Gastrocnemius medialis (tissue), 4 donors: ENCODE results near the gene MT1X. TPM values are rescaled to one million over a fixed set of nuclear protein-coding genes. Genes with fewer than 3 reads are reported as not detected.

Experiments
- ATAC-seq, 2 donors: fragments of 150-250 bp; one replicate each; pipeline ENCODE4 v1.9.1; 2016
- DNase-seq, 2 donors: peaks; one replicate each; pipeline ENCODE4 v3.0.0-alpha.2; 2019
- H3K27ac ChIP-seq, 4 donors: fragments of 200-600 bp; sonication (generic); 1 replicate in 1 of 4; 2 replicates in 3 of 4; pipeline ENCODE4 v1.5.1; 2016 to 2018; ENCODE audit warnings: mild to moderate bottlenecking in 2 of 4, moderate library complexity in 1 of 4
- H3K27me3 ChIP-seq, 3 donors: fragments of 200-600 bp; sonication (generic) in 2 of 3; 1 replicate in 1 of 3; 2 replicates in 2 of 3; pipeline versions ENCODE4 v1.5.1 to v1.6.0; 2016 to 2019; ENCODE audit warnings: mild to moderate bottlenecking in 1 of 3, moderate library complexity in 1 of 3
- H3K36me3 ChIP-seq, 2 donors: fragments of 200-600 bp; sonication (generic) in 1 of 2; one replicate each; pipeline ENCODE4 v1.5.1; 2017 to 2018
- H3K4me1 ChIP-seq, 2 donors: fragments of 200-600 bp; sonication (generic) in 1 of 2; one replicate each; pipeline ENCODE4 v1.5.1; 2016 to 2017; ENCODE audit warnings: mild to moderate bottlenecking in 2 of 2
- H3K4me3 ChIP-seq, 4 donors: fragments of 200-600 bp; sonication (generic) in 3 of 4; 1 replicate in 1 of 4; 2 replicates in 3 of 4; pipeline ENCODE4 v1.5.1; 2016 to 2019; ENCODE audit warnings: mild to moderate bottlenecking in 2 of 4
- H3K9me3 ChIP-seq, 3 donors: fragments of 200-600 bp; sonication (generic) in 2 of 3; 1 replicate in 1 of 3; 2 replicates in 2 of 3; pipeline ENCODE4 v1.5.1; 2016 to 2019
- POLR2A ChIP-seq, 2 donors: fragments of 450-650 bp; IDR thresholded peaks; one replicate each; pipeline ENCODE4 v1.6.1; 2017; ENCODE audit warnings: antibody characterized with exemption in 2 of 2, mild to moderate bottlenecking in 2 of 2, moderate library complexity in 2 of 2
- in situ Hi-C, 4 donors: fragments of 200-750 bp; cut with MboI; loops; one replicate each; pipeline versions ENCODE4 v1.15.0 to v1.8.0; 2017; ENCODE audit warnings: low sequenced_read_pairs in 4 of 4
- intact Hi-C: fragments of 100-400 bp; cut with DNase I; formaldehyde crosslinking; loops from one replicate; pipeline ENCODE4 v1.15.1; 2023; ENCODE audit warnings: low total_unique reads
- total RNA-seq, 4 donors: library from RNA; depleted of rRNA; stranded (reverse); fragments of >200 nt; gene quantifications; one replicate each; pipeline versions ENCODE4 v1.1.0 to v1.2.3, GENCODE V29; 2016
- TF ChIP-seq, protein P1 (sequence below), 5 experiments: fragments of 450-650 bp in 3 of 5; fragments of 200-600 bp in 2 of 5; sonication (generic) in 2 of 5; IDR thresholded peaks in 4 of 5; conservative IDR thresholded peaks in 1 of 5; 1 replicate in 4 of 5; 2 replicates in 1 of 5; pipeline ENCODE4 v1.5.1; 2016 to 2019; ENCODE audit warnings: antibody characterized with exemption in 5 of 5, mild to moderate bottlenecking in 3 of 5, moderate library complexity in 3 of 5

MT1X gene
- total RNA-seq, 4 donors from 2014 or later = 3,871 to 10,589 (median 6,239) TPM

DNA sequence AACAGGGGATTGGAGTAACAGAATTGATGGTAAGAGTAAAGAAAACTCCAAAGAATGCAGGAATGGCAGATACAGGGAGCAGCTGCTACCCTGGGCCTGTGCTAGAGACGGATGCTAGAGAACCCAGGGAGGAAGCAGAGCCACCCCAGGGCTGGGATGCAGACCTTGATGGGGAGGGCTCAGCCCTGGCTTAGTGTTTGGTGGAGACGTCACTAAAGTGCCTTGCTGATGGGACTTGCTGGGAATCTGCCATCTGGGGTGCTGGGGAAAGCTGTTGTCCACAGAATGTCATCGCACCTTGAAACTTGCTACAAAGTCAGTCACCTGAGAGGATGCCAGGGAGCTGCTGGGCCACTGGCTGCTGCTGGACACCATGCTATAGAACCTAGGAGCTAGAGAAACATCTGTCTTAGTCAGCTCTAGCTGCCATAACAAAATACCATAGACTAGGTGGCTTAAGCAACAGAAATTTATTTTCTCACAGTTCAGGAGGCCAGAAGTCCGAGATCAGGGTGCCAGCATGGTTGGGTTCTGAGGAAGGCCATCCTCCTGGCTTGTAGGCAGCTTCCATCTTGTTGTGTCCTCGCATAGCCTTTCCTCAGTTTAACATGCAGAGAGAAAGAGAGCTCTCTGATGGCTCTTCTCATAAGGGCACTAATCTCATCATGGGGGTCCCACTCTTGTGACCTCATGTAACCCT is 15.3 kb downstream of the MT1X start:
- in situ Hi-C loops (loop anchor here in 1 of 4 donors (25.0 kb wide), 1 partner anchor 285 kb away; no protein-coding TSS in a partner anchor), intact Hi-C loops (no loop called here)
- no peak for TF ChIP-seq POLR2A (IDR thresholded peaks at IDR 0.05)
- TF ChIP-seq, protein P1, sequence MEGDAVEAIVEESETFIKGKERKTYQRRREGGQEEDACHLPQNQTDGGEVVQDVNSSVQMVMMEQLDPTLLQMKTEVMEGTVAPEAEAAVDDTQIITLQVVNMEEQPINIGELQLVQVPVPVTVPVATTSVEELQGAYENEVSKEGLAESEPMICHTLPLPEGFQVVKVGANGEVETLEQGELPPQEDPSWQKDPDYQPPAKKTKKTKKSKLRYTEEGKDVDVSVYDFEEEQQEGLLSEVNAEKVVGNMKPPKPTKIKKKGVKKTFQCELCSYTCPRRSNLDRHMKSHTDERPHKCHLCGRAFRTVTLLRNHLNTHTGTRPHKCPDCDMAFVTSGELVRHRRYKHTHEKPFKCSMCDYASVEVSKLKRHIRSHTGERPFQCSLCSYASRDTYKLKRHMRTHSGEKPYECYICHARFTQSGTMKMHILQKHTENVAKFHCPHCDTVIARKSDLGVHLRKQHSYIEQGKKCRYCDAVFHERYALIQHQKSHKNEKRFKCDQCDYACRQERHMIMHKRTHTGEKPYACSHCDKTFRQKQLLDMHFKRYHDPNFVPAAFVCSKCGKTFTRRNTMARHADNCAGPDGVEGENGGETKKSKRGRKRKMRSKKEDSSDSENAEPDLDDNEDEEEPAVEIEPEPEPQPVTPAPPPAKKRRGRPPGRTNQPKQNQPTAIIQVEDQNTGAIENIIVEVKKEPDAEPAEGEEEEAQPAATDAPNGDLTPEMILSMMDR (IDR thresholded peaks at IDR 0.05 in 4 of 5, conservative IDR thresholded peaks at IDR 0.05 in 1 of 5) = no peak
- ATAC-seq (no peak), DNase-seq (no peak)
- Histone ChIP-seq H3K27me3 (no peaks in the 10 kb centered on the region), H3K9me3 (peaks cover 0 to 5% (median 0%) of the 10 kb centered on the region in 3 donors), H3K4me1 (peaks cover 2% of the 10 kb centered on the region in 2 donors), H3K27ac (no peak overlapping the region), H3K36me3 (no peaks in the 10 kb centered on the region), H3K4me3 (no peak overlapping the region)

DNA sequence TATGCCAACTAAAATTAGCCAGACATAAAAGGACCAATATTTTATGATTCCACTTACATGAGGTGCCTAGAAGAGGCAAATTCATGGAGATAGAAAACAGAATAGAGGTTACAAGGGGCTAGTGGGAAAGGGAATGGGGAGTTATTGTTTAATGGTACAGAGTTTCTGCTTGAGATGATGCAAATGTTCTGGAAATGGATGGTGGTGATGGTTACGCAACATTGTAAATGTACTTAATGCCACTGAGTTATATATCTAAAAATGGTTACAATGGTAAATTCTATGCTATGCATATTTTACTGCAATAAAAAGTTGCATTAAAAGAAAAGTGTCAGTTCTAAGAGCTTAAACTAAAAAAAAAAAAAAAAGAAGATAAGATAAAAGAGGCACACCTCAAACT is 17.9 kb downstream of the MT1X start:
- no peak for DNase-seq
- ATAC-seq = no peak
- no peak overlapping the region for H3K27ac ChIP-seq
- no peaks in the 10 kb centered on the region for H3K27me3 ChIP-seq
- peaks cover 0 to 5% (median 0%) of the 10 kb centered on the region in 3 donors for H3K9me3 ChIP-seq
- in situ Hi-C loops = loop anchor here (5.0 to 10.0 kb wide), 5 partner anchors 98 to 185 kb away; no protein-coding TSS in a partner anchor
- no peak overlapping the region for H3K4me3 ChIP-seq
- H3K4me1 ChIP-seq = peaks cover 0 to 2% of the 10 kb centered on the region in 2 donors
- TF ChIP-seq, protein P1 (IDR thresholded peaks at IDR 0.05 in 4 of 5, conservative IDR thresholded peaks at IDR 0.05 in 1 of 5) = no peak
- no peak for TF ChIP-seq POLR2A (IDR thresholded peaks at IDR 0.05)
- intact Hi-C loops = no loop called here
- no peaks in the 10 kb centered on the region for H3K36me3 ChIP-seq

DNA sequence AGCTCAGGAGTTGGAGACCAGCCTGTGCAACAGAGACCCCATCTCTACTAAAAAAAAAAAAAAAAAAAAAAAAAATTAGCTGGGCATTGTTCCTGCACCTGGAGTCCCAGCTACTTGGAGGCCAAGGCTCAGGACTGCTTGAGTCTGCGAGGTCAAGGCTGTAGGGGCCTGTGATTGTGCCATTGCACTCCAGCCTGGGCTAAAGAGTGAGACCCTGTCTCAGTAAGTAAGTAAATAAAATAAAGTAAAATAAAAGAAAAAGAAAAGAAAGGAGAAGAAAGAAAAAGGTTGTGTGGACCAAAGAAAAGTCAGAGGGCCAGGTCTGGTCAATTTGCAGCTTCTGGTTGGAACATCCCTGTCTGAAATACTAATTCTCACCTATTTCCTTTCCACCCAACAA is 18.4 kb downstream of the MT1X start:
- ATAC-seq (no peak), DNase-seq (no peak)
- TF ChIP-seq, protein P1 (IDR thresholded peaks at IDR 0.05 in 4 of 5, conservative IDR thresholded peaks at IDR 0.05 in 1 of 5) = no peak
- TF ChIP-seq POLR2A (IDR thresholded peaks at IDR 0.05) = no peak
- Histone ChIP-seq H3K4me1 (peaks cover 0 to 2% of the 10 kb centered on the region in 2 donors), H3K9me3 (peaks cover 0 to 5% (median 0%) of the 10 kb centered on the region in 3 donors), H3K4me3 (no peak overlapping the region), H3K36me3 (no peaks in the 10 kb centered on the region), H3K27ac (no peak overlapping the region), H3K27me3 (no peaks in the 10 kb centered on the region)
- in situ Hi-C loops (loop anchor here (5.0 to 10.0 kb wide), 5 partner anchors 98 to 186 kb away; no protein-coding TSS in a partner anchor), intact Hi-C loops (loop anchor here (1.0 kb wide), 1 partner anchor 186 kb away; no protein-coding TSS in a partner anchor)

DNA sequence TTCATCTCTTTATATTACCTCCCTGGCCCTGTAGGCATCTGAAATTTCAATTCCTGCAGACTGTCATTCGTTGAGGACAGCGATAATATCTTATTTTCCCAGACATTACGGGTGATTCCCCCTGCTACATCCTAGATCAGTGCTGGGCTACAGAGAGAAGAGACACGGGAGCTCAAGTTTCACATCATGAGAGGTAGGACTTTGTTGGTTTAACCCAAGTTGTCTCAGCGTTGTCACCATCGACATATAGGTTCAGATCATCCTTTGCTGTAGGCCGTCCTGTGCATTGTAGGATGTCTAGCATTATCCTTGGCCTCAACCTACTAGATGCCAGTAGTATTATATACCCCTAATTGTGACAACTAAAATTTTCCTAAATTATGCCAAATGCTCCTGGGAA is 19.3 kb downstream of the MT1X start:
- H3K4me1 ChIP-seq = peaks cover 0 to 2% of the 10 kb centered on the region in 2 donors

More for the DNA sequence above, 19.3 kb downstream of the MT1X start:
- peaks cover 0 to 5% (median 0%) of the 10 kb centered on the region in 3 donors for H3K9me3 ChIP-seq
- no peaks in the 10 kb centered on the region for H3K27me3 ChIP-seq
- in situ Hi-C loops (loop anchor here (5.0 to 10.0 kb wide), 5 partner anchors 99 to 187 kb away; no protein-coding TSS in a partner anchor), intact Hi-C loops (loop anchor here (1.0 kb wide), 1 partner anchor 187 kb away; no protein-coding TSS in a partner anchor)
- TF ChIP-seq, protein P1 (IDR thresholded peaks at IDR 0.05 in 4 of 5, conservative IDR thresholded peaks at IDR 0.05 in 1 of 5) = no peak
- no peak for TF ChIP-seq POLR2A (IDR thresholded peaks at IDR 0.05)
- no peak overlapping the region for H3K27ac ChIP-seq
- H3K36me3 ChIP-seq = no peaks in the 10 kb centered on the region
- ATAC-seq = no peak
- no peak overlapping the region for H3K4me3 ChIP-seq
- DNase-seq = no peak
